HUES48 (cell line): ENCODE data around the gene CTDSP2.

Experiments used
- H3K27ac ChIP-seq: one replicate; pipeline ENCODE4 v1.7.0; 2013; ENCODE audit warnings: low read depth, low read length, inconsistent platforms
- H3K27me3 ChIP-seq: 2 replicates; pipeline ENCODE4 v1.6.1; 2013; ENCODE audit warnings: mild to moderate bottlenecking, low read length; ENCODE audit not compliant: control insufficient read depth, insufficient read depth
- H3K36me3 ChIP-seq: 2 replicates; pipeline ENCODE4 v1.6.1; 2013; ENCODE audit warnings: low read length; ENCODE audit not compliant: control insufficient read depth, insufficient read depth
- H3K4me1 ChIP-seq: 2 replicates; pipeline ENCODE4 v1.6.1; 2013; ENCODE audit warnings: mild to moderate bottlenecking, low read length; ENCODE audit not compliant: control insufficient read depth, insufficient read depth
- H3K4me3 ChIP-seq: 2 replicates; pipeline ENCODE4 v1.5.1; 2013; ENCODE audit warnings: mild to moderate bottlenecking, low read depth, low read length
- H3K9ac ChIP-seq: 2 replicates; pipeline ENCODE4 v1.6.1; 2013; ENCODE audit warnings: mild to moderate bottlenecking, low read depth, low read length, moderate library complexity
- H3K9me3 ChIP-seq: 2 replicates; pipeline ENCODE4 v1.6.1; 2013; ENCODE audit warnings: low read length; ENCODE audit not compliant: control insufficient read depth, insufficient read depth

CTDSP2 gene

GRCh38 chr12:57783861-57784260, 62.7 kb downstream of the CTDSP2 start:
- H3K36me3 ChIP-seq = peaks cover 45% of the 10 kb centered on the region
- H3K9ac ChIP-seq = no peak overlapping the region
- no peak overlapping the region for H3K27ac ChIP-seq
- no peaks in the 10 kb centered on the region for H3K27me3 ChIP-seq
- H3K9me3 ChIP-seq = no peaks in the 10 kb centered on the region
- no peak overlapping the region for H3K4me3 ChIP-seq
- no peaks in the 10 kb centered on the region for H3K4me1 ChIP-seq

- Histone ChIP-seq H3K9ac (0 out of 2 replicates have a peak overlapping the region, but pooled peaks have one; percentile 76), H3K27ac (no peak overlapping the region)
These were observed 63.1 kb downstream of the CTDSP2 start for GRCh38 chr12:57783466-57783801.

DNA sequence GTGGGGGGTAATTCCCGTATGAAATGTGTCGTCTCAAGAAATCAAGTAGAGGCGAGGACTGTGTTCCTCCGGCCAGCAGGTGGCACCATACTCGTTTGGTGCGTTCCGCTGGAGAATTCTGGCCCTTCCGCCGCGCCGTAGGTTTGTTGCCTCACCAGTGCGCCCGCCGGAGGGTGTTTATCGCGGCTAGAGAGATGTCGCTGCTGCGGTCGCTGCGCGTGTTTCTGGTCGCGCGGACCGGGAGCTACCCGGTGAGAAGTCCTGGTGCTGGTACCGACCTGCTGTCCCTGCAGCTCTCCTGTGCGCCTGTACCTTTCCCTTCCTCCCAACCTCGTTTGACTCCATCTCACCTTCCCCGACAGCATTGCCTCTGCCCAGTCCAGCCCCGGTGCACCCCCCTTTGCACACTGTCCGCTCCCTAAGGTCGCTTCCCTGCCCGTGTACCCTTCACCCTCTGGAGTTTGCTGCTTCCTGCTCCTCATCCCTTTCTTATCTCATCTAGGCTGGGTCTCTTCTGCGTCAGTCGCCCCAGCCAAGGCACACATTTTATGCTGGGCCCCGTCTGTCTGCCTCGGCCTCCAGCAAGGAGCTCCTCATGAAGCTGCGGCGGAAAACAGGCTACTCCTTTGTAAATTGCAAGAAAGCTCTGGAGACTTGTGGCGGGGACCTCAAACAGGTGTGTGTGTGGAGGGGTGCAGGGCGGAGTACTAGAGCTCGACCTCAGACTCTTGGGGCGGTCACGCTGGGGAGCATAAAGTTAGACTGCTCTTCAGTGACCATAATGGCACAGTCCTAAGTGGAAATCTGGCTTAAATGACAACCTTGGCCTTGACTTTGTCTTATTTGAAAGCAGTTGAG, 63.7 kb downstream of the CTDSP2 start, which contains the start of gene TSFM:
Gene TSFM (plus strand): TSS at position 180 of the 858 bp plus-strand sequence. CDS start 15 bp downstream, at position 195.
- Histone ChIP-seq H3K9ac (peak within 1 kb of the TSS; percentile 76), H3K36me3 (peaks cover 35% of the 10 kb centered on the region), H3K9me3 (no peaks in the 10 kb centered on the region), H3K4me1 (no peaks in the 10 kb centered on the region), H3K27me3 (no peaks in the 10 kb centered on the region), H3K4me3 (peak within 1 kb of the TSS; percentile 92), H3K27ac (peak within 1 kb of the TSS; percentile 34)

More at GRCh38 chr12:57783466-57783801, 63.1 kb downstream of the CTDSP2 start:
- Histone ChIP-seq H3K27me3 (no peaks in the 10 kb centered on the region), H3K4me3 (peak overlapping the region; percentile 92), H3K4me1 (no peaks in the 10 kb centered on the region), H3K36me3 (peaks cover 41% of the 10 kb centered on the region), H3K9me3 (no peaks in the 10 kb centered on the region)

GRCh38 chr12:57782243-57782607, 64.3 kb downstream of the CTDSP2 start:
- no peak overlapping the region for H3K27ac ChIP-seq
- no peak overlapping the region; the same call in 1 of the 2 replicates for H3K4me3 ChIP-seq
- no peaks in the 10 kb centered on the region for H3K4me1 ChIP-seq
- H3K36me3 ChIP-seq = peaks cover 31% of the 10 kb centered on the region
- no peak overlapping the region for H3K9ac ChIP-seq
- H3K27me3 ChIP-seq = no peaks in the 10 kb centered on the region
- H3K9me3 ChIP-seq = no peaks in the 10 kb centered on the region

- no peaks in the 10 kb centered on the region for H3K4me1 ChIP-seq
- no peaks in the 10 kb centered on the region for H3K27me3 ChIP-seq
- no peak overlapping the region for H3K27ac ChIP-seq
- H3K9ac ChIP-seq = no peak overlapping the region
- no peaks in the 10 kb centered on the region for H3K9me3 ChIP-seq
- no peak overlapping the region for H3K4me3 ChIP-seq
- peaks cover 26% of the 10 kb centered on the region for H3K36me3 ChIP-seq
These were observed 64.7 kb downstream of the CTDSP2 start for GRCh38 chr12:57781801-57782200.

DNA sequence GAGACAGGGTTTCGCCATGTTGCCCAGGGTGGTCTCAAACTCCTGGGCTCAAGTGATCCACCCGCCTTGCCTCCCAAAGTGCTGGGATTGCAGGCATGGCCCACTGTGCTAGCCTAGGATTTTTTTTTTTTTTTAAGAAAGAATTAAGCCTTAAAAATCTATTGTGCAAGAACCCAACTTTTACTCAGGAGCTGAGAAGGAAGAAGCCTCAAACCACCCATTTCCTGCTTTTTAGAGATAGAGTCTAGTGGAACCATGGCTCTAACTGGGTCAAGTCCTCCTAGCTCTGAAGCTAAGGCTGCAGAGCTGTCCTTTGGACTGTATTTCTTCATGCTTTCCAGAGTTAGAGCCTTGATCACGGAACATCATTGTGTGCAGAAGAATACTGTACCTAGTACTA, 65.3 kb downstream of the CTDSP2 start:
- Histone ChIP-seq H3K4me3 (no peak overlapping the region), H3K9me3 (no peaks in the 10 kb centered on the region), H3K27me3 (no peaks in the 10 kb centered on the region), H3K27ac (no peak overlapping the region), H3K4me1 (no peaks in the 10 kb centered on the region), H3K36me3 (peaks cover 21% of the 10 kb centered on the region), H3K9ac (no peak overlapping the region)

GRCh38 chr12:57780284-57780897, 66.1 kb downstream of the CTDSP2 start:
- Histone ChIP-seq H3K36me3 (peaks cover 12% of the 10 kb centered on the region), H3K9me3 (no peaks in the 10 kb centered on the region), H3K9ac (no peak overlapping the region), H3K4me3 (no peak overlapping the region), H3K4me1 (no peaks in the 10 kb centered on the region), H3K27ac (no peak overlapping the region), H3K27me3 (no peaks in the 10 kb centered on the region)

DNA sequence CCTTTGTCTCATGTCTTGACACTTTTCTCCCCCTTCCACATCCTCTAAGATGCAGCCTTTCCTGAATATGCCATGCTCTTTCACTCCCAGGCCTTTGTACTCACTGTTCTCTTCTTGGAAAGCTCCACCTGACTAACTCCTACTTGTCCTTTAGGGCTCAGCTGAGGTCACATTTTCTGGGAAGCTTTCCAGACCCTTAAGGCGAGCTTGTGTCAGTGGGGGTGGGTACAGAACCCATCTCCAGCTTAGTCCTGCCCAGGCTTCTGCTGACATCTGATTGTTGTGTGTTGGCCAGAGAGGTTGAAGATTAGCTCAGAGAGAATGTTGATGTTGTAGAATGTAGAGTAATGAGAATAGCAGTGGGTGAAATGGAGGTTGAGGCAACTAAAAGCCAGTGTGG, 66.8 kb downstream of the CTDSP2 start:
- H3K36me3 ChIP-seq = peaks cover 8% of the 10 kb centered on the region
- no peak overlapping the region for H3K9ac ChIP-seq
- H3K4me1 ChIP-seq = no peaks in the 10 kb centered on the region
- H3K4me3 ChIP-seq = no peak overlapping the region
- H3K27ac ChIP-seq = no peak overlapping the region
- no peaks in the 10 kb centered on the region for H3K27me3 ChIP-seq
- no peaks in the 10 kb centered on the region for H3K9me3 ChIP-seq

GRCh38 chr12:57777911-57778310, 68.6 kb downstream of the CTDSP2 start:
- Histone ChIP-seq H3K4me3 (no peak overlapping the region), H3K36me3 (no peaks in the 10 kb centered on the region), H3K27me3 (peaks cover 4% of the 10 kb centered on the region; the same call in 1 of the 2 replicates), H3K9ac (no peak overlapping the region), H3K4me1 (no peaks in the 10 kb centered on the region), H3K9me3 (no peaks in the 10 kb centered on the region), H3K27ac (no peak overlapping the region)

- H3K36me3 ChIP-seq = no peaks in the 10 kb centered on the region
- H3K4me1 ChIP-seq = no peaks in the 10 kb centered on the region
- no peaks in the 10 kb centered on the region for H3K9me3 ChIP-seq
- no peak overlapping the region for H3K27ac ChIP-seq
- H3K4me3 ChIP-seq = no peak overlapping the region
- peaks cover 6% of the 10 kb centered on the region; the same call in 1 of the 2 replicates for H3K27me3 ChIP-seq
- no peak overlapping the region for H3K9ac ChIP-seq
These were observed 69.2 kb downstream of the CTDSP2 start for GRCh38 chr12:57777367-57777766.

- Histone ChIP-seq H3K9ac (no peak overlapping the region), H3K4me3 (no peak overlapping the region), H3K4me1 (no peaks in the 10 kb centered on the region), H3K36me3 (no peaks in the 10 kb centered on the region), H3K9me3 (no peaks in the 10 kb centered on the region), H3K27me3 (peaks cover 6% of the 10 kb centered on the region; the same call in 1 of the 2 replicates), H3K27ac (no peak overlapping the region)
These were observed 70.3 kb downstream of the CTDSP2 start for GRCh38 chr12:57776247-57776587.
